ENCODE measurements around the gene RIT2. TPM values are rescaled to one million over a fixed set of nuclear protein-coding genes. Genes with fewer than 3 reads are reported as not detected.

RIT2 gene
- total RNA-seq, 4 donors from 2014 or later = not detected

- H3K9me3 ChIP-seq = no peaks in the 10 kb centered on the region
- no peaks in the 10 kb centered on the region for H3K27me3 ChIP-seq
- 77 to 83% methylated on average over 4 of the region's 4 CpGs for WGBS, 2 donors
- H3K4me1 ChIP-seq = no peaks in the 10 kb centered on the region
- TF ChIP-seq CTCF (IDR thresholded peaks at IDR 0.05) = no peak
- no peak for TF ChIP-seq POLR2A (IDR thresholded peaks at IDR 0.05)
- TF ChIP-seq EP300 (IDR thresholded peaks at IDR 0.05) = no peak
- no peak overlapping the region for H3K4me3 ChIP-seq
- H3K36me3 ChIP-seq = no peaks in the 10 kb centered on the region
- DNase-seq (ENCODE audit: low spot score in 2 of 2) = no peak
- no peak overlapping the region for H3K27ac ChIP-seq
Measured at GRCh38 chr18:42752916-42753315, 362.6 kb downstream of the RIT2 start.

- H3K36me3 ChIP-seq = no peaks in the 10 kb centered on the region
- no peak overlapping the region for H3K27ac ChIP-seq
- TF ChIP-seq CTCF (IDR thresholded peaks at IDR 0.05) (no peak), EP300 (IDR thresholded peaks at IDR 0.05) (no peak), POLR2A (IDR thresholded peaks at IDR 0.05) (no peak)
- no peaks in the 10 kb centered on the region for H3K27me3 ChIP-seq
- WGBS, 2 donors = 62 to 76% methylated on average over 1 of the region's 1 CpG
- H3K4me1 ChIP-seq = no peaks in the 10 kb centered on the region
- H3K9me3 ChIP-seq = no peaks in the 10 kb centered on the region
- DNase-seq (ENCODE audit: low spot score in 2 of 2) = no peak
- H3K4me3 ChIP-seq = no peak overlapping the region
Measured at GRCh38 chr18:42746794-42747193, 368.7 kb downstream of the RIT2 start.

GRCh38 chr18:42745931-42746330 is 369.6 kb downstream of the RIT2 start:
- H3K27ac ChIP-seq = no peak overlapping the region
- no peaks in the 10 kb centered on the region for H3K9me3 ChIP-seq
- no peak for DNase-seq (ENCODE audit: low spot score in 2 of 2)
- no peak overlapping the region for H3K4me3 ChIP-seq
- H3K4me1 ChIP-seq = no peaks in the 10 kb centered on the region
- TF ChIP-seq CTCF (IDR thresholded peaks at IDR 0.05) (no peak), POLR2A (IDR thresholded peaks at IDR 0.05) (no peak), EP300 (IDR thresholded peaks at IDR 0.05) (no peak)
- H3K27me3 ChIP-seq = no peaks in the 10 kb centered on the region
- H3K36me3 ChIP-seq = no peaks in the 10 kb centered on the region

- TF ChIP-seq POLR2A (IDR thresholded peaks at IDR 0.05) = no peak
- no peak for TF ChIP-seq EP300 (IDR thresholded peaks at IDR 0.05)
- no peak for TF ChIP-seq CTCF (IDR thresholded peaks at IDR 0.05)
- no peak for DNase-seq (ENCODE audit: low spot score in 2 of 2)
- H3K27ac ChIP-seq = no peak overlapping the region
- no peaks in the 10 kb centered on the region for H3K36me3 ChIP-seq
- no peaks in the 10 kb centered on the region for H3K4me1 ChIP-seq
- no peaks in the 10 kb centered on the region for H3K9me3 ChIP-seq
- no peaks in the 10 kb centered on the region for H3K27me3 ChIP-seq
- H3K4me3 ChIP-seq = no peak overlapping the region
Measured at GRCh38 chr18:42745171-42745570, 370.3 kb downstream of the RIT2 start.

- Histone ChIP-seq H3K27me3 (no peaks in the 10 kb centered on the region), H3K4me1 (no peaks in the 10 kb centered on the region), H3K4me3 (no peak overlapping the region), H3K27ac (no peak overlapping the region), H3K9me3 (no peaks in the 10 kb centered on the region), H3K36me3 (no peaks in the 10 kb centered on the region)
- WGBS, 2 donors = 58 to 63% methylated on average over 7 of the region's 7 CpGs
- TF ChIP-seq POLR2A (IDR thresholded peaks at IDR 0.05) (no peak), CTCF (IDR thresholded peaks at IDR 0.05) (no peak), EP300 (IDR thresholded peaks at IDR 0.05) (no peak)
- no peak for DNase-seq (ENCODE audit: low spot score in 2 of 2)
Measured at GRCh38 chr18:42743373-42744138, 371.9 kb downstream of the RIT2 start.

All from tibial nerve (tissue), 4 donors.